Nephron (organoid): ENCODE results near the gene GIT1.

Experiments
- H3K27ac Mint-ChIP-seq, 3 experiments: 2 replicates each; pipeline ENCODE4 v1.8.0; 2020; ENCODE audit warnings: mixed read lengths in 3 of 3, mild to moderate bottlenecking in 2 of 3, moderate library complexity in 1 of 3
- H3K27me3 Mint-ChIP-seq: 2 replicates; pipeline ENCODE4 v1.8.0; 2021; ENCODE audit warnings: low read depth, mild to moderate bottlenecking, moderate library complexity, mixed read lengths
- H3K36me3 Mint-ChIP-seq: 2 replicates; pipeline ENCODE4 v1.8.0; 2020; ENCODE audit warnings: low read depth, mixed read lengths
- H3K4me1 Mint-ChIP-seq: 2 replicates; pipeline ENCODE4 v1.8.0; 2020; ENCODE audit warnings: mixed read lengths
- H3K4me3 Mint-ChIP-seq, 3 experiments: 2 replicates each; pipeline ENCODE4 v1.8.0; 2020; ENCODE audit warnings: mild to moderate bottlenecking in 3 of 3, mixed read lengths in 3 of 3, moderate library complexity in 2 of 3
- H3K9me3 Mint-ChIP-seq: 2 replicates; pipeline ENCODE4 v1.8.0; 2020; ENCODE audit warnings: mixed read lengths
- TF ChIP-seq, protein P1 (sequence below), 3 experiments: fragments of 200-600 bp; sonication (generic); IDR thresholded peaks; one replicate each; pipeline ENCODE4 v1.5.0; 2021; ENCODE audit warnings: antibody characterized with exemption in 3 of 3; ENCODE audit not compliant: unreplicated experiment in 3 of 3

The GIT1 gene

DNA sequence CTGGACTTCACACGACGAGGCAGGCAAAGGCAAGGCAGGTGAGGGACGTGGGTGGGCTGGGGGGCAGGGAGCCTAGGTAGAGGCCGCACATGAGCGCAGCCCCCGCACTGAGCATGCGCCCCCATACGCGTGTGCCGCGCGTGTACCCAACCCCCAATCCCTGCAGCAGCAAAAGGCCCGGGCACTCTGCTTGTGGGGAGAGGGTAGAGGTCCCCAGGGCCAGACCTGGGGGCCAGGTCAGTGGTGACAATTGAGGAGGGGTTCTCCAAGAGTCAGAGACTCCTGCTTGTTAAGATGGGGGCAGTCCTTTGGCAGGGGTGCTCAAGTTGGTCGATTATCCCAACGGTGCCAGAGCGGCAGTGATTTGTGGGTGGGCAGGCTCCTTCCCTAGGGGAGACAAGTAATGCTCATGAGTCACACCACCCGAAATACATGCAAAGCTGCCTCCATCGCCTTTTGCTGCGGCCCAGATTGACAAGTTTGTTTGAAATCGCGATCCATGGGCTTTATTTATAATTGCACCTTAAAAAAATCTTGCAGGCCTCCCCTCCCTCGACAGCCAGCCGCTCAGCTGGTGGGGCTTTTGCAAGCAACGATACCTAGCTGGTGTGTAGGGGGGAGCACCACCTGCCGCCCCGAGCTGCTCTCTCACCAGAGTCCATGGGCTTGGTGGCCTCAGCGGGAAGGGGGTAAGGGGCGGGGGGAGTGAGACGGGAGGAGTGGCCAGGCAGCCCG is 1.1 kb upstream of the GIT1 start:
- no peaks in the 10 kb centered on the region for H3K27me3 Mint-ChIP-seq
- peak overlapping the region; percentile 79 to 94 (median 92) for H3K4me3 Mint-ChIP-seq
- no peaks in the 10 kb centered on the region for H3K36me3 Mint-ChIP-seq
- TF ChIP-seq, protein P1, sequence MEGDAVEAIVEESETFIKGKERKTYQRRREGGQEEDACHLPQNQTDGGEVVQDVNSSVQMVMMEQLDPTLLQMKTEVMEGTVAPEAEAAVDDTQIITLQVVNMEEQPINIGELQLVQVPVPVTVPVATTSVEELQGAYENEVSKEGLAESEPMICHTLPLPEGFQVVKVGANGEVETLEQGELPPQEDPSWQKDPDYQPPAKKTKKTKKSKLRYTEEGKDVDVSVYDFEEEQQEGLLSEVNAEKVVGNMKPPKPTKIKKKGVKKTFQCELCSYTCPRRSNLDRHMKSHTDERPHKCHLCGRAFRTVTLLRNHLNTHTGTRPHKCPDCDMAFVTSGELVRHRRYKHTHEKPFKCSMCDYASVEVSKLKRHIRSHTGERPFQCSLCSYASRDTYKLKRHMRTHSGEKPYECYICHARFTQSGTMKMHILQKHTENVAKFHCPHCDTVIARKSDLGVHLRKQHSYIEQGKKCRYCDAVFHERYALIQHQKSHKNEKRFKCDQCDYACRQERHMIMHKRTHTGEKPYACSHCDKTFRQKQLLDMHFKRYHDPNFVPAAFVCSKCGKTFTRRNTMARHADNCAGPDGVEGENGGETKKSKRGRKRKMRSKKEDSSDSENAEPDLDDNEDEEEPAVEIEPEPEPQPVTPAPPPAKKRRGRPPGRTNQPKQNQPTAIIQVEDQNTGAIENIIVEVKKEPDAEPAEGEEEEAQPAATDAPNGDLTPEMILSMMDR (IDR thresholded peaks at IDR 0.05; ENCODE audit: unreplicated experiment in 3 of 3), result no peak
- H3K4me1 Mint-ChIP-seq, result peaks cover 51% of the 10 kb centered on the region
- H3K27ac Mint-ChIP-seq, result peak overlapping the region; percentile 87 to 96 (median 93)
- no peaks in the 10 kb centered on the region for H3K9me3 Mint-ChIP-seq

DNA sequence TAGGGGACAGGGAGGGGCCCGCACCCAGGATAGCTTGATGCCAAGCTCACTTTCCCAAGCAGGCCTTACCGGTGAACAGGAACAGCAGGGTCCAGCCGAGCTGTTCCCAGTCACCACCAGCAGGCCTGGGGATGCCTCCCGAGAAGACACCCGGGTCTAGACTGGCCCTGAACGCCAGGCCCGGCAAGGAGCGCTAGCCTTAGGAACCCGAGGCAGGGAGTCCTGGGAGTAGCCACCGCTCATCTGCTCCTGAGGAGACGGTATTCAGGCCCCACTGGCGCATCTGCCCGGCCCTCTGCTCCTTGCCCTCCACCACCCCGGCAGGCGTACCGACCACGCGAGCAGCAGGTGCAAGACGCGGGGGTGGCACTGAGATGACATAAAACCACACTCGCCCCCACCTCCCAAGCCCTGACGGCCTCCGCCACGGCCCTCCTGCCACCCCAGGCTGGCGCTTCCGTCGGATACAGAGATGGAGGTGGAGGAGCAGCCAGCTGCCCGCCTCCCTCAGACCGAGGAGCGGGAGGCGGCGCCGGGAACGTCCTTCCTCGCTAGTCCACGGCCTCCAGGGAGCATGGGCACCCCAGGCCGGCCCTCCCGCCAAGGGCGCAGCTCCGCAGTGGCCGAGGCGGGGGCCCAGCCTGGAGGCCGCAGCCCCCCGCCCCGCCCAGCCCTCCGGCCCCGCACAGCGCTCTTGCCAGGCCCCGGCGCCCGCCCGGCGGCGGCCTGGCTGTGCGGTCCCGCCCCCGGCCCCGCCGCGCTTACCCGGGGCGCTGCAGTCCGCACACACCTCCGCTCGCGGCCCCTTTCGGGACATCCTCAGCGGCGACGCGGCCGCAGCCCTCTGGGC is 661 bp downstream of the GIT1 start:
- Mint-ChIP-seq H3K36me3 (no peaks in the 10 kb centered on the region), H3K27ac (peak overlapping the region; percentile 65 to 84 (median 69)), H3K4me3 (peak overlapping the region; percentile 88 to 95 (median 95)), H3K9me3 (no peaks in the 10 kb centered on the region), H3K27me3 (no peaks in the 10 kb centered on the region), H3K4me1 (peaks cover 53% of the 10 kb centered on the region)
- TF ChIP-seq, protein P1 (IDR thresholded peaks at IDR 0.05; ENCODE audit: unreplicated experiment in 3 of 3), result no peak

DNA sequence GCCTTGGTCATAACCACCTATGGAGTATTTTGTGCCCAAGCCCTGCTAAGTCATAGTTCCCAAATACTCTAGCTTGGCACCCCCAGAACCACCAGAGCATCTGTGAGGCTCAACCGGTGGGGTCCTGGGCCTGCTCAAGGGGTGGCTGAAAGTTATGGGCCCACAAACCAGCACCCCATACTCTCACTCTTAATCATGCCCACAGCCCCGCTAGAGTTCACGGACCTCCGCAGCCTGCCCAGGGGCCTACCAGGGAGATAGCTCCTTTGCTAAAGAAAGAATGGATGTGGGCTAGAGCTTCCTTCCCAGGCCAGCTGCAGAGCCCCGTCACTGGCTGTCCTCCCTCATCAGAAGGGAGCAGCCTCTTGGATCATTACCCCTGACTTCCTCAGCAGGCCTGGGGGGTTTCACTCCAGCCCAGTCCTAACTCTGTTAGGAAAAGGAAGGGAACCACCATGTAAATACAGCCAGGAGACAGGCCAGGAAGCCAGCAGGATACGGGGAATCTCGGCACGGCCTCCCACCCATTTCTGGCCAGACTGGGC is 1.4 kb downstream of the GIT1 start:
- TF ChIP-seq, protein P1 (IDR thresholded peaks at IDR 0.05; ENCODE audit: unreplicated experiment in 3 of 3), result no peak
- Mint-ChIP-seq H3K4me1 (peaks cover 53% of the 10 kb centered on the region), H3K27ac (peak overlapping the region; percentile 65 to 84 (median 69)), H3K27me3 (no peaks in the 10 kb centered on the region), H3K9me3 (no peaks in the 10 kb centered on the region), H3K4me3 (peak overlapping the region; percentile 88 to 95 (median 95)), H3K36me3 (no peaks in the 10 kb centered on the region)

DNA sequence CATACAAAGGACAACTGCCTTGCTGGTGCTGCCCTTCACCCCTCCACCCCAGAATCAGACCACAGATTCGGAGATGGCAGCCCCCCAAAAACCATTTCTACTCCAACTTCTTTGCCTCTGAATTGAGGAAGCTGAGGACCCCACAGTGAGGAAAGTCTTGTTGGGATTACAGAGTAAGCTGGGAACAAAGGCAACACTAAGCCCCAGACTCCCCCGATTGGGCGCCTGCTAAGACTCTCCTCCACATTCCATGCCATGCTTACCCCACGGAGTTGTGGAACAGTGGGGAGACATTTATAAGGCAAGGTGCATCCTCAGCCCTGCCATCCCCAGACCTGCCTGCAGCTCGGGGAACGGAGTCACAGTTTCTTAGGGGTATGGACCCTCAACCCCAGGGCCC is 1.9 kb downstream of the GIT1 start:
- H3K27ac Mint-ChIP-seq, result no peak overlapping the region
- no peaks in the 10 kb centered on the region for H3K27me3 Mint-ChIP-seq
- no peaks in the 10 kb centered on the region for H3K36me3 Mint-ChIP-seq
- TF ChIP-seq, protein P1 (IDR thresholded peaks at IDR 0.05; ENCODE audit: unreplicated experiment in 3 of 3), result no peak
- H3K9me3 Mint-ChIP-seq, result no peaks in the 10 kb centered on the region
- peaks cover 53% of the 10 kb centered on the region for H3K4me1 Mint-ChIP-seq
- H3K4me3 Mint-ChIP-seq, result peak overlapping the region; percentile 88 to 95 (median 95)

DNA sequence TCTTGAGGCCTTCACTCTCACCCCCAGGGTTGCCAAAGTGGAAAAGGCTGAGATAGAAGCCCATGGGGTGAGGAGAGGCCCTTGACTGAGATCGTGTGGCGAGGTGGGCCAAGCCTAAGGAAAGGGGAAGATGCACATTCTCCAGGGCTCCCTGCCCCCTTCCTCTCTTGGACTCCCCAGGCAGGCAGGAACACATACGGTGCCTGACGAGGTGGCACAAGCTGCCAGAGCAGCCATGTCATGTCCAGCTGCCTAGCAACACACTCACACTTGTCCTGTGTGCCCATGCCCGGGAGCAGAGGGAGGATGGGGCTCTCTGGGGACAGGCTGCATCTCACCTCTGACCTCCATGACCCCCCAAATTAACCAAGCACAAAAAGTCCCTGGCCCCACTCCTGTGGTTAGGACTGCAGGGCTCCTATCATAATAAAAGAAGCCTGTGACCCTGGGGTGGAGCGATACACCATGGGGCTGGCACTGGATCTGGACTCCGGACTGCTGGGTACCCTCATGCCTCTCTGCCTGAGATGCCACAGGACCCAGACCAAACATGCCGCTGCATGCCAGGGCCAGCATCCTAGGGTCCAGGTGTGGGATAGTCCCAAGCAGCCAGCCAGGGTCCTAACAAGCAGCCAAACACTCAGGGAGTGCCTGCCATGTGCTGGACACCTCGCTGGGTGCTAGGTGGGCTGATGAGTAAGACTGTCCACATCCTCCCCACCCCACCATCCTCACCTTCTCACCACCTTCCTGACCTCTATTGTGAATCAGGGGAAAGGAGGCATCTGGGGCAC is 2.6 kb downstream of the GIT1 start:
- Mint-ChIP-seq H3K4me1 (peaks cover 45% of the 10 kb centered on the region), H3K4me3 (peak overlapping the region; percentile 88 to 95 (median 95)), H3K9me3 (no peaks in the 10 kb centered on the region), H3K27me3 (no peaks in the 10 kb centered on the region), H3K36me3 (peaks cover 4% of the 10 kb centered on the region), H3K27ac (no peak overlapping the region)
- TF ChIP-seq, protein P1 (IDR thresholded peaks at IDR 0.05; ENCODE audit: unreplicated experiment in 3 of 3), result no peak
